DND-41 (cell line): Measurements from ENCODE around the gene SEMA4B.

Experiments used
- ATAC-seq: fragments of 200-7000 bp; cut with Tn5 transposase; 3 replicates; pipeline ENCODE4 v1.9.1; 2021; ENCODE audit warnings: low read depth; ENCODE audit not compliant: insufficient read depth
- DNase-seq: peaks from one replicate; pipeline ENCODE4 v3.0.0-alpha.2; 2020
- H2AFZ ChIP-seq: 2 replicates; pipeline ENCODE4 v1.6.0; 2012; ENCODE audit warnings: low read depth, low read length
- H3K27ac ChIP-seq: 2 replicates; pipeline ENCODE4 v1.5.1; 2012; ENCODE audit warnings: low read length, inconsistent platforms
- H3K27me3 ChIP-seq: fragments of 200-600 bp; sonication (generic); 2 replicates; pipeline ENCODE4 v1.6.0; 2012; ENCODE audit warnings: low read length, mild to moderate bottlenecking, inconsistent platforms; ENCODE audit not compliant: insufficient read depth, poor library complexity
- H3K36me3 ChIP-seq: 2 replicates; pipeline ENCODE4 v1.5.1; 2012; ENCODE audit warnings: low read length, inconsistent platforms; ENCODE audit not compliant: insufficient read depth
- H3K4me1 ChIP-seq: 2 replicates; pipeline ENCODE4 v1.5.1; 2012; ENCODE audit warnings: mild to moderate bottlenecking, low read length; ENCODE audit not compliant: insufficient read depth
- H3K4me2 ChIP-seq: 2 replicates; pipeline ENCODE4 v1.6.0; 2012; ENCODE audit warnings: mild to moderate bottlenecking, moderate library complexity, low read length, inconsistent platforms; ENCODE audit not compliant: insufficient read depth
- H3K4me3 ChIP-seq, 2 experiments: fragments of 200-600 bp in 1 of 2; shearing (Covaris generic) in 1 of 2; 2 replicates each; pipeline ENCODE4 v1.5.1; 2012 to 2016; ENCODE audit warnings: inconsistent platforms in 2 of 2, low read length in 2 of 2, mild to moderate bottlenecking in 2 of 2, low read depth in 1 of 2, moderate library complexity in 1 of 2
- H3K79me2 ChIP-seq: 2 replicates; pipeline ENCODE4 v1.6.0; 2012; ENCODE audit warnings: low read length, inconsistent platforms; ENCODE audit not compliant: insufficient read depth
- H3K9ac ChIP-seq: 2 replicates; pipeline ENCODE4 v1.6.0; 2012; ENCODE audit warnings: low read depth, mild to moderate bottlenecking, inconsistent platforms, low read length, moderate library complexity
- H3K9me3 ChIP-seq: 2 replicates; pipeline ENCODE4 v1.5.1; 2012; ENCODE audit warnings: low read length, moderate library complexity, mild to moderate bottlenecking, inconsistent platforms; ENCODE audit not compliant: insufficient read depth, severe bottlenecking
- H4K20me1 ChIP-seq: 2 replicates; pipeline ENCODE4 v1.6.0; 2012; ENCODE audit warnings: low read length; ENCODE audit not compliant: insufficient read depth
- EZH2 ChIP-seq: IDR thresholded peaks from 3 replicates; pipeline ENCODE4 v1.6.1; 2012; ENCODE audit warnings: borderline replicate concordance, low read depth, mild to moderate bottlenecking, moderate library complexity, low read length, inconsistent platforms; ENCODE audit not compliant: severe bottlenecking
- TF ChIP-seq, protein P1 (sequence below): IDR thresholded peaks from 2 replicates; pipeline ENCODE4 v1.5.1; 2012; ENCODE audit warnings: borderline replicate concordance, low read length, moderate library complexity, mild to moderate bottlenecking; ENCODE audit not compliant: poor library complexity, severe bottlenecking; ENCODE audit errors: extremely low read depth

The SEMA4B gene

DNA sequence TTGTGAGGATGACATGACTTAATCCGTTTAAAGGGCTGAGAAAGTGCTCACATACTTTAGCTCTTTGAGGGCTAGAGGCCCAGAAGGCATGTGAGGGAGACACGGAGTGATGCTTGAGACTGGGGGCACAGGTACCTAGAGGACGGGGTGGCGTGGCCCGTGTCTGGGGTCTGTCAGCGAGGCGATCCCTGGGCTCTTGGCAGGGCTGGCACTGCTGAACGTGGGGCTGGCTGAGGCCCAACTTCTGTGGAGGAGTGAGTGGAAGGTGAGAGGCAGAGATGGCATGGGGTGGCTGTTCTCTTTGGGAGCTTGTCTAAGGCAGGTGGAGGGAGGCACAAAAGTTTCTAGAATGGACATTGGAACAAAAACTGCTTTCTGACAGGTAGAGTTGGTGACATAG, 9.5 kb downstream of the SEMA4B start:
- ATAC-seq (no peak), DNase-seq (no peak)
- no peaks in the 10 kb centered on the region for H3K36me3 ChIP-seq
- no peaks in the 10 kb centered on the region for H3K4me1 ChIP-seq
- H4K20me1 ChIP-seq: no peaks in the 10 kb centered on the region
- no peak for TF ChIP-seq EZH2
- TF ChIP-seq, protein P1, sequence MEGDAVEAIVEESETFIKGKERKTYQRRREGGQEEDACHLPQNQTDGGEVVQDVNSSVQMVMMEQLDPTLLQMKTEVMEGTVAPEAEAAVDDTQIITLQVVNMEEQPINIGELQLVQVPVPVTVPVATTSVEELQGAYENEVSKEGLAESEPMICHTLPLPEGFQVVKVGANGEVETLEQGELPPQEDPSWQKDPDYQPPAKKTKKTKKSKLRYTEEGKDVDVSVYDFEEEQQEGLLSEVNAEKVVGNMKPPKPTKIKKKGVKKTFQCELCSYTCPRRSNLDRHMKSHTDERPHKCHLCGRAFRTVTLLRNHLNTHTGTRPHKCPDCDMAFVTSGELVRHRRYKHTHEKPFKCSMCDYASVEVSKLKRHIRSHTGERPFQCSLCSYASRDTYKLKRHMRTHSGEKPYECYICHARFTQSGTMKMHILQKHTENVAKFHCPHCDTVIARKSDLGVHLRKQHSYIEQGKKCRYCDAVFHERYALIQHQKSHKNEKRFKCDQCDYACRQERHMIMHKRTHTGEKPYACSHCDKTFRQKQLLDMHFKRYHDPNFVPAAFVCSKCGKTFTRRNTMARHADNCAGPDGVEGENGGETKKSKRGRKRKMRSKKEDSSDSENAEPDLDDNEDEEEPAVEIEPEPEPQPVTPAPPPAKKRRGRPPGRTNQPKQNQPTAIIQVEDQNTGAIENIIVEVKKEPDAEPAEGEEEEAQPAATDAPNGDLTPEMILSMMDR: no peak
- no peak overlapping the region for H3K9ac ChIP-seq
- H3K9me3 ChIP-seq: no peaks in the 10 kb centered on the region
- no peaks in the 10 kb centered on the region for H3K79me2 ChIP-seq
- H3K4me2 ChIP-seq: no peak overlapping the region
- H3K27ac ChIP-seq: no peak overlapping the region
- no peak overlapping the region for H3K4me3 ChIP-seq
- no peaks in the 10 kb centered on the region for H3K27me3 ChIP-seq
- no peak overlapping the region for H2AFZ ChIP-seq

DNA sequence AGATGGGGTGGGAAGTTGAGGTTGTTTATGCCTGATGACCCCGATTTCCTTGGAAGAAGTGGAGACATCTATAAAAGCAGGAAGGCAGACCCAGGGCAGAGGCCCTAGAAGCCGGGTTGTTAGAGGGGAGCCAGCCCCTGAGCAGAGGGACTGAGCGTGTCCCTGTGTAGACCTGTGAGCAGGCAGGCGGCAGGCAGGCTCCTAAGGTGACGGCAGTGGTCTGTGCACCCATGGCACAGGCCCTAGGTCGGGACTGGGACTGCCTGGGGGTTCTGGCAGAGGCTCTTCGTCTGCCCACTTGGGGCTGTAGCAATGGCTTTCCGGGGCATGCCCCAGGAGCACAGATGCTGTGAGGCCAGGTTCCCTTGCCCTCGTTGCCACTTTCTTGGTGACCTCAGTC, 9.9 kb downstream of the SEMA4B start:
- no peaks in the 10 kb centered on the region for H3K36me3 ChIP-seq
- no peak for ATAC-seq
- DNase-seq: no peak

DNA sequence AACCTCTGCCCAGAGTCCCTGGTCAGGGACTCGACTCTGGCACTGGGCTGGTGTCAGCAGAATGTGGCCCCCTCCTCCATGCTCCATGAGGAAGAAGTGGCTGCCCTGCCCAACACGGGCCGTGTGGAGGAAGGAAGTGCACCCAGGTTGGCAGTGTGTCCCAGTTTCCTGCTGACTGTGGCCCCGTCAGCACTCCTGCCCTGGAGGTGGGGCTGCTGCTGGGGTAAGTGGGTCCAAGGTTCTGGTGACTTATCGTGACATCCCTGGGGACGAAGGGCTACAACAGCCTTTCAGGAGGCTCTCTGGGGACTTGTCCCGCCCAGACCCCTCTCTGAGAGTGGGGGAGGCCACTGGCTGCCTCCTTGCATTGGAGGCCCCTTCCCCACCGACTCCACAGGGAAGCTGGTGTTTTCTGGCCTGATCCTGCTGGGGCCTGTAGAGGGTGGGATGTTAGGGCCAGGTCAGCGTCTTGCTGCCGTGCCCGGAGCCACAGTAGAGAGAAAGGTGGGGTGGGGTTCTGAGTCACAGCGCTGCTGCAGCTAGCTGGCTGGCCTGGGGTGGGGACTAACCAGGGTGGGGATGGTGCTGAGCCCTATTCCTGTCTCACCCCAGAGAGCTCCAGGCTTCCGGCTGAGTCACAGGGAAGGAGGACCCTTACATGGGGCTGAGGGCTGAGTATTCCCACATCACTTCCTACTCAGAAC, 10.5 kb downstream of the SEMA4B start:
- no peak for DNase-seq
- Histone ChIP-seq H3K4me2 (no peak overlapping the region), H3K27ac (no peak overlapping the region), H4K20me1 (no peaks in the 10 kb centered on the region), H3K27me3 (no peaks in the 10 kb centered on the region), H3K9me3 (no peaks in the 10 kb centered on the region), H3K9ac (no peak overlapping the region), H3K4me3 (no peak overlapping the region), H3K4me1 (no peaks in the 10 kb centered on the region), H2AFZ (no peak overlapping the region), H3K36me3 (no peaks in the 10 kb centered on the region), H3K79me2 (no peaks in the 10 kb centered on the region)
- TF ChIP-seq EZH2: no peak
- TF ChIP-seq, protein P1: no peak
- no peak for ATAC-seq

More for the DNA sequence above, 9.9 kb downstream of the SEMA4B start:
- Histone ChIP-seq H3K79me2 (no peaks in the 10 kb centered on the region), H4K20me1 (no peaks in the 10 kb centered on the region), H2AFZ (no peak overlapping the region), H3K4me1 (no peaks in the 10 kb centered on the region), H3K27me3 (no peaks in the 10 kb centered on the region), H3K27ac (no peak overlapping the region), H3K9ac (no peak overlapping the region), H3K4me3 (no peak overlapping the region), H3K4me2 (no peak overlapping the region), H3K9me3 (no peaks in the 10 kb centered on the region)
- TF ChIP-seq, protein P1: no peak
- TF ChIP-seq EZH2: no peak
